Activated B cell treated with CpG ODN at 0.5 μM for 24 hours (primary cell): Measurements from ENCODE around the gene EARS2. TPM values are rescaled to one million over a fixed set of nuclear protein-coding genes. Genes with fewer than 3 reads are reported as not detected.
"Not testable (repeated sequence)": the region's sequence is repeated elsewhere in the genome, so short reads cannot be mapped to it uniquely, and the experiment has no call there.

Experiments
- ATAC-seq: fragments of 200-7000 bp; cut with Tn5 transposase; one replicate; pipeline ENCODE4 v1.10.0; 2021; ENCODE audit warnings: low read depth, mild to moderate bottlenecking, moderate library complexity
- CTCF ChIA-PET: fragments of 350-600 bp; sonication (Branson Sonifier 250); formaldehyde crosslinking; loops from one replicate; lab custom pipeline; 2021; ENCODE audit warnings: antibody characterized with exemption; lab: Charles Lee
- POLR2A ChIA-PET: fragments of 350-600 bp; sonication (Branson Sonifier 250); formaldehyde crosslinking; loops from one replicate; lab custom pipeline; 2021; ENCODE audit warnings: antibody characterized with exemption; lab: Charles Lee
- DNase-seq: peaks from one replicate; pipeline ENCODE4 v3.0.0; 2022
- H3K27ac Mint-ChIP-seq: one replicate; pipeline ENCODE4 v1.8.0; 2020; ENCODE audit warnings: mixed read lengths
- H3K27me3 Mint-ChIP-seq: one replicate; pipeline ENCODE4 v1.8.0; 2021; ENCODE audit warnings: mixed read lengths
- H3K36me3 Mint-ChIP-seq: one replicate; pipeline ENCODE4 v1.8.0; 2021; ENCODE audit warnings: low read depth, mixed read lengths
- H3K4me1 Mint-ChIP-seq: one replicate; pipeline ENCODE4 v1.8.0; 2021; ENCODE audit warnings: mixed read lengths
- H3K4me3 Mint-ChIP-seq: one replicate; pipeline ENCODE4 v1.8.0; 2020; ENCODE audit warnings: mild to moderate bottlenecking, mixed read lengths
- H3K9me3 Mint-ChIP-seq: one replicate; pipeline ENCODE4 v1.8.0; 2020; ENCODE audit warnings: mixed read lengths
- intact Hi-C: fragments of 100-400 bp; cut with micrococcal nuclease; formaldehyde crosslinking; loops from one replicate; pipeline ENCODE4 v1.15.1; 2024
- total RNA-seq: library from RNA; stranded (reverse); gene quantifications from 2 replicates; pipeline ENCODE4 v1.2.3, GENCODE V29; 2022
- TF ChIP-seq, protein P1 (sequence below): fragments of 200-600 bp; IDR thresholded peaks from one replicate; pipeline ENCODE4 v1.8.0; 2022; ENCODE audit warnings: antibody characterized with exemption, mild to moderate bottlenecking

Gene EARS2
- total RNA-seq, 1 donor from 2014 or later: 27.5 TPM

- no peaks in the 10 kb centered on the region for H3K27me3 Mint-ChIP-seq
- H3K27ac Mint-ChIP-seq: no peak overlapping the region
- H3K4me1 Mint-ChIP-seq: peaks cover 4% of the 10 kb centered on the region
- intact Hi-C loops: no loop called here
- no peak for DNase-seq
- ATAC-seq: no peak
- CTCF ChIA-PET: interaction anchor here (0.5 kb wide), 1 partner anchor 30 kb away, joined by 3 read pairs; no protein-coding TSS in a partner anchor
- H3K4me3 Mint-ChIP-seq: no peak overlapping the region
- POLR2A ChIA-PET: interaction anchor here (1.2 kb wide), 1 partner anchor 11 kb away, joined by 3 read pairs; no protein-coding TSS in a partner anchor
- TF ChIP-seq, protein P1, sequence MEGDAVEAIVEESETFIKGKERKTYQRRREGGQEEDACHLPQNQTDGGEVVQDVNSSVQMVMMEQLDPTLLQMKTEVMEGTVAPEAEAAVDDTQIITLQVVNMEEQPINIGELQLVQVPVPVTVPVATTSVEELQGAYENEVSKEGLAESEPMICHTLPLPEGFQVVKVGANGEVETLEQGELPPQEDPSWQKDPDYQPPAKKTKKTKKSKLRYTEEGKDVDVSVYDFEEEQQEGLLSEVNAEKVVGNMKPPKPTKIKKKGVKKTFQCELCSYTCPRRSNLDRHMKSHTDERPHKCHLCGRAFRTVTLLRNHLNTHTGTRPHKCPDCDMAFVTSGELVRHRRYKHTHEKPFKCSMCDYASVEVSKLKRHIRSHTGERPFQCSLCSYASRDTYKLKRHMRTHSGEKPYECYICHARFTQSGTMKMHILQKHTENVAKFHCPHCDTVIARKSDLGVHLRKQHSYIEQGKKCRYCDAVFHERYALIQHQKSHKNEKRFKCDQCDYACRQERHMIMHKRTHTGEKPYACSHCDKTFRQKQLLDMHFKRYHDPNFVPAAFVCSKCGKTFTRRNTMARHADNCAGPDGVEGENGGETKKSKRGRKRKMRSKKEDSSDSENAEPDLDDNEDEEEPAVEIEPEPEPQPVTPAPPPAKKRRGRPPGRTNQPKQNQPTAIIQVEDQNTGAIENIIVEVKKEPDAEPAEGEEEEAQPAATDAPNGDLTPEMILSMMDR: no peak
- peaks cover 94% of the 10 kb centered on the region for H3K36me3 Mint-ChIP-seq
- H3K9me3 Mint-ChIP-seq: no peaks in the 10 kb centered on the region
Measured at GRCh38 chr16:23486480-23486879, 70.7 kb downstream of the EARS2 start.

- intact Hi-C loops: no loop called here
- Mint-ChIP-seq H3K36me3 (peaks cover 95% of the 10 kb centered on the region), H3K4me3 (no peak overlapping the region), H3K27ac (no peak overlapping the region), H3K27me3 (no peaks in the 10 kb centered on the region), H3K9me3 (no peaks in the 10 kb centered on the region), H3K4me1 (peaks cover 4% of the 10 kb centered on the region)
- CTCF ChIA-PET: no interaction called here
- POLR2A ChIA-PET: interaction anchor here (1.2 kb wide), 1 partner anchor 12 kb away, joined by 3 read pairs; no protein-coding TSS in a partner anchor
- DNase-seq (no peak), ATAC-seq (no peak)
- TF ChIP-seq, protein P1: no peak
Measured at GRCh38 chr16:23485841-23486240, 71.3 kb downstream of the EARS2 start.

DNA sequence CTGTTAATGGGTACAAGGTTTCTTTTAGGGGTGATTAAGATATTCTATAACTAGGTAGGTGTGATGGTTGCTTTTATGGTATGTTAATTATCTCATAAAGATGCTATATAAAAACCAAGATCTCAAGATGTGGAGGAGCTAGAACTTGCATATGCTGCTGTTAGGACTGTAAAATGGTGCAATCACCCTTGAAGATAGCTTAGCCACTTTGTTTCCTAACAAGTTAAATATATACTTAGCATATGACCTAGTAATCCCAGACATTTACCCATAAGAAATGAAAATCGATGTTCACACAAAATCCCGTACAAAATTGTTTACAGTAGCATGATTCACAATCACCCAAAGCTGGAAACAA is 71.9 kb downstream of the EARS2 start:
- intact Hi-C loops: no loop called here
- H3K27ac Mint-ChIP-seq: no peak overlapping the region
- DNase-seq (no peak), ATAC-seq (no peak)
- peaks cover 97% of the 10 kb centered on the region for H3K36me3 Mint-ChIP-seq
- CTCF ChIA-PET: no interaction called here
- peaks cover 4% of the 10 kb centered on the region for H3K4me1 Mint-ChIP-seq
- H3K9me3 Mint-ChIP-seq: no peaks in the 10 kb centered on the region
- TF ChIP-seq, protein P1: no peak
- POLR2A ChIA-PET: no interaction called here
- H3K27me3 Mint-ChIP-seq: no peaks in the 10 kb centered on the region
- H3K4me3 Mint-ChIP-seq: no peak overlapping the region

- no peak overlapping the region for H3K27ac Mint-ChIP-seq
- ChIA-PET POLR2A (no interaction called here), CTCF (no interaction called here)
- no peak for DNase-seq
- H3K36me3 Mint-ChIP-seq: peaks cover 97% of the 10 kb centered on the region
- no peak for ATAC-seq
- H3K4me1 Mint-ChIP-seq: peaks cover 4% of the 10 kb centered on the region
- H3K4me3 Mint-ChIP-seq: no peak overlapping the region
- TF ChIP-seq, protein P1: no peak
- no peaks in the 10 kb centered on the region for H3K27me3 Mint-ChIP-seq
- intact Hi-C loops: no loop called here
- H3K9me3 Mint-ChIP-seq: no peaks in the 10 kb centered on the region
Measured at GRCh38 chr16:23484510-23485256, 72.5 kb downstream of the EARS2 start.

GRCh38 chr16:23483492-23483891 is 73.7 kb downstream of the EARS2 start:
- H3K4me1 Mint-ChIP-seq, CTCF ChIA-PET, intact Hi-C loops, H3K4me3 Mint-ChIP-seq, H3K9me3 Mint-ChIP-seq, POLR2A ChIA-PET, H3K27me3 Mint-ChIP-seq, DNase-seq, ATAC-seq, H3K27ac Mint-ChIP-seq: not testable (repeated sequence)
- peaks cover 97% of the 10 kb centered on the region for H3K36me3 Mint-ChIP-seq
